NCI-H460 (cell line): ENCODE measurements around the gene CDX2. TPM values are rescaled to one million over a fixed set of nuclear protein-coding genes. Genes with fewer than 3 reads are reported as not detected.
"Not testable (repeated sequence)": the region's sequence is repeated elsewhere in the genome, so short reads cannot be mapped to it uniquely, and the experiment has no call there.

Source experiments
- DNase-seq: peaks from one replicate; pipeline ENCODE4 v3.0.0-alpha.2; 2016; ENCODE audit warnings: low read depth; ENCODE audit errors: extremely low read depth
- total RNA-seq: library from RNA; depleted of rRNA; stranded (reverse); fragments of >200 nt; shearing (Covaris generic); gene quantifications from 2 replicates; pipeline ENCODE4 v1.2.3, GENCODE V29; 2014

The CDX2 gene
- total RNA-seq, 1 experiment from 2014 or later, result not detected

- no peak for DNase-seq
Measured at GRCh38 chr13:27965740-27966640, 3.1 kb downstream of the CDX2 start.

- DNase-seq, result no peak
Measured at GRCh38 chr13:27965343-27965739, 3.8 kb downstream of the CDX2 start.

DNA sequence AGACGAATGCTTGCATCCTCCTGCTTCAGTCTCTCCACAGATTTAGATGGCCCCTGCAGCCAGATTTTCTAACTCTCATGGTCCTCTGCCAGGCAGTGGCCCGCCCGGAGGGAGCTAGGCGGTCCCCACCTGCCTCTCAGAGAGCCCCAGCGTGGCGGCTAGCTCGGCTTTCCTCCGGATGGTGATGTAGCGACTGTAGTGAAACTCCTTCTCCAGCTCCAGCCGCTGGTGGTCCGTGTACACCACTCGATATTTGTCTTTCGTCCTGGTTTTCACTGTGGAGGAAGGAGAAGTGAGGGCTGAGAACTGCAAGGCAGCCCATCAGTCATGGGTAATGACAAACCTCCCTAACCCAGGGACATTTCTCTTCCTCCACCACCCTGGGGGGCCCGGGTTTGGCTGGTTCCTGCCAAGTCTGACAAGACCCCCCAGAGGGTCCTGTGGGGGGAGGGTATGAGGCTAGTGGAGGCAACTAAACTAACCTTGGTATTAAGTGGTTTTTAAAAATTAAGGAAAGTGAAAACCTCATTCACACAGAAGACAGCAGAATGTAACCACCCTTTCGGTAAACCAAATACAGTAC is 4.3 kb downstream of the CDX2 start:
- DNase-seq, result no peak

GRCh38 chr13:27964206-27964605 is 4.9 kb downstream of the CDX2 start:
- not testable (repeated sequence) for DNase-seq

- no peak for DNase-seq
Measured at GRCh38 chr13:27963491-27963890, 5.6 kb downstream of the CDX2 start.

DNA sequence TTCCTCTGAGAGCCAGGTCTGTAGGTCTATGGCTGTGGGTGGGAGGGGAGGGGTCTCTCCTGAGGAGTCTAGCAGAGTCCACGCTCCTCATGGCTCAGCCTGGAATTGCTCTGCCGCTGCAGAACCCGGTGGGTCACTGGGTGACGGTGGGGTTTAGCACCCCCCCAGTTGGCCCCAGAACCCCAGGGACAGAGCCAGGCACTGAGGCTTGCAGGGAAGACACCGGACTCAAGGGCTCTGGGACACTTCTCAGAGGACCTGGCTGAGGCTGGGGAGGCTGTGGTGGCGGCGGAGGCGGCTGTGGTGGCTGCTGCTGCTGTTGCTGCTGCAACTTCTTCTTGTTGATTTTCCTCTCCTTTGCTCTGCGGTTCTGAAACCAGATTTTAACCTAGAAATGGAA is 6.1 kb downstream of the CDX2 start:
- DNase-seq, result no peak

DNA sequence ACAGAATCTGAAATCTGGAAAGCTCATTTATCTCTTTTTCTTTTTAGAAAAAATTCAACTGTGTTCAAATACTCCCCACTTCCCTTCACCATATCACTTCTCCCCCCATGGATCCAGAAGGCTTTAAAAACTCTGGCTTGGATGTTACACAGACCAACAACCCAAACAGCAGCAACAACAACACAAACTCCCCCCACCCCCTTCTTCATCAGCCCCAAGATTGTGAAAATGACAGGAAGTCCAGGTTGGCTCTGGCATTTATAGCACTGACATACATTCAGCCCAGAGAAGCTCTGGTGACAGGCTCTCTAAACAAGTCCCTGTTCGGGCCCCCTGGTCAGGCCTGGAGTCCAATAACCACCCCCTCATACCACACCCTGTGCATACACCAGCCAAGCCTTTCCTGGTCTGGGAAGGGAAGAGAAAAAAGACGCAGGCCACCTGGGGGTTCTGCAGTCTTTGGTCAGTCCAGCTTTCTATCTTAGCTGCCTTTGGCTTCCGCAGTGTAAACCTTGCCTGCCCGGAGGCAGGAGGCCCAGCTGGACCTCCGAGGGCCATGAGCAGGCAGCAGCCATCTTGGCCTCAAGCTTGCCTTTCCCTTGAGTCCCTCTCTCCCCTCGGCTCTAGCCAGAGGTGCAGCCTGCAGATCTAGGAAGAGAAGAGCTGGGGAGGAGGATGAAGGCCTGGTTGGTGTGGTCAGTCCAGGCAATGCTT is 6.8 kb downstream of the CDX2 start:
- DNase-seq, result no peak

DNA sequence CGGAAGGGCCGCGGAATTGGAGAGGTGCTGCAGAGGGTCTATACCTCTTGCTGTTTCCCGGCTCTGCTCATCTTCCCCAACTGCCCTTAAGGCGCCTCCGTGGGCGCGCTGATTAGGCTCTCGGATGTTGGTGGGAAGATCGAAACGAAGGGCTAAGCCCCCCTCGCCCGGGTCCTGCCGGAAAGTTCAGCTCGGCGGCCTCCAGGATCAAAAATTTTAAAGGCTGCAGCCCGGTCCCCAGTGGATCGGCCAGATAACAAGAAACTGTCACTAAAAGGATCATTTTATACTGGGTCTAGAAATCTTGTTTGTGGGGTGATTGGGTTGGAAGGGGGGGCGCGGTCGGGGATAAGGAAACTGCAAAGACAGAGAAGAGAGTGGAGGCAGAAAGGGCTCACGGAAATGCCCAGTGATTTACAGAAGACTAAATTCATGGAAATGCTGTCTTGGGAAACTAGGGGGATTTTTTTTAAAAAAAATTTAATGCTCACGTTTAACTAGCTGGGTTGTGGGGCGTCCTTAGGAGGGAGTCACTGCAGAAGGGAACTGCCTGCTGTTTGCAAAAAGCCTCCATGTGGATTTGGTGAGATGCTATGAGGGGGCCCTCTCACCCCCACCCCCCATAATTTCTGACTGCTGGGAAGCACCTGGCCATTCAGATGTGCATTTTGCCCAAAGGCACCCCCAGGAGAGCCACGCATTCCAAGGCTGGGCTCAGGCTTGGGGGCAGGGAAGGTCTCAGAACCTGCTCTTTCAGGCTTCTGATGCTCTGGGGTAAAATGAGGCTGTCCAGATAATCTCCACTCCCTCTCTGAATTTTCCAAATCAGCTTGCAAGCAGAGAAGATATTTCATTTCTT is 7.7 kb downstream of the CDX2 start:
- DNase-seq, result no peak

DNA sequence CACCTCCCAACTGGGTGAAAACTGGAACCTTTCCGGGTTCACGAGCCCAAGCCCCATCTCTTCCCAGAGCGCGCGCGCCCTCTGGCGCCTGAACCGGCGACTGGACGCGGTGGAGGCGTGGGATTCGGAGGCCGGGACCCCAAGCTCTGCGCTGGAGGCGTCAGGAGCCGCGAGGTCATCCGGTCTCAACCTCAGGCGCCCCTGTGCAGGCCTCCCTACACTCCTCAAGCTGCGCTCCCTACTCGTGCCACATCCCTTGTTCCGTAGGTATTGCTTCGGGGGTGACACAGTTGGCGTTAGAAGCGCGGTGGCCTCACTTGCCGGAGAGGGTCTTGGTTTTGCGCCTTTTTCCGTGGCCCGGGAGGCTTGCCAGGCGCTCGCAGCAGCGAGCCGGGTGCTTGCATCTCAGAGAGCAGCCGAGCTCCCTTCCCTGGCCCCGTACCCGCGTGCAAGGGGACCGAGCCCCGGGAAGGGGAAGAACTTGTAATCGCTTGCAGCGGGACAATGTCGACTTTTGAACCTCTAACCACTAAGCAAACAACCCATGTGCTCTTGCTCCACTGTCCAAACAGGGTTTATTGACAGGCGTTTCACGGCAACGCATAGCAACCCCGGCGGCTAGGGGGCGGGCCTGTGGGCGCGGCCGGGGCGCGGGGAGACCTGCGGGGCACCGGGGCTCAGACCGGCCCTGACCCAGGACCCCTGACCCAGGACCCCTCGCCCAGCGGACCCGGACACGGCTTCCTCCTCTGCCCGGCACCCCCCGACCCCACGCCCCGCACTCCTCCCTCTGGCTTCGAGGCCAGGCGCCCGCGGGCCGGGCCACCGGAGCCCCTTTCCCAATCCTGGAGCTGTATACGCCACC is 8.5 kb downstream of the CDX2 start:
- peak; percentile 53 for DNase-seq

- DNase-seq, result no peak
Measured at GRCh38 chr13:27959976-27960361, 9.1 kb downstream of the CDX2 start.

- DNase-seq, result no peak
Measured at GRCh38 chr13:27956576-27957300, 12.4 kb downstream of the CDX2 start.

DNA sequence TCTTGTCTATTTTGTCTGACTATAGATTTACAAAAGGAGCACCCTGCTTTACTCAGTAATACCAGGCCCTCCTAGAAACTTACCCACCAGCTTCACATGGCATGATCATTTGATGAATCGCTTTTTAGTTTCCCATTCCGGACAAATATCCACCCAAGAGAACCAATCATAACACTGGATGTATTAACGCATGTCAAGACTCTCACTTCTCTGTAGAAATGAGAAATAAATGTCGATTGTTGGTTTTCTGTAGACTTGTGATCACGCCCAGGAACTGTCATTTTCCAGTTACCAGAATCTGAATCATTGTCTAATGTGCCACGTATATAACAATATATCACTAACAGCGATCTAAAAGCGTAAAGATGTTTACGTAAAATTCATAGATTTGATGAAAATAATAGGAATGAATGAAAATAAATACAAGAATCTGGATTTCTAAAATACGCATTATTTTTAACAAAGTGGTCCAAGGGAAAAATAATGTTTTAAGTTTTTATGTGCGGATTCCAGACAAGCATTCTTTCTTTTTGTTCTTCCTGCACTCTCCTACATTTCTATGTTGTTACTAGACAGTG is 14.0 kb downstream of the CDX2 start:
- DNase-seq, result no peak

DNA sequence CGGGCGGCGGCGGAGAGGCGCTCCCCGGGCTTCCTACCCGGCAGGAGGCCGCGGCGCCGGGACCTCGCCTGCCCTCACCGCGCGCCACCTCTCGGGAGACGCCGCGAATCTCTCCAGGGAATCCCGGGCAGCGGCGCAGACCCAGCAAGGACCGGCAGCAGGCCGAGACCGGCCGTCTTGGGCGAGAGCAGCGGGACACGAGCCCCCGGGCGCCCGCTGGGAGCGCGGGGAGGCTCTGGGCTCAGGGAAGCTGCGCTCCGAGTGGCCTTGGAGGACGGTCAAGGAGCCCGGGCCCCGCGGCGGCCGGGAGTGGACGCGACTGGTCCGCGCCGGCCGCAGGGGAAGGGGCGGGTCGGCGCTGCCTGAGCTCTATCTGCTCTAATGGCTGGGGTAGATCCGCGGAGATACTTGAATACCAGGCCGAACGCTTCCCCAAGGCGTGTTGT is 14.7 kb downstream of the CDX2 start:
- DNase-seq, result no peak

- peak; percentile 62 for DNase-seq
Measured at GRCh38 chr13:27953676-27954405, 15.3 kb downstream of the CDX2 start.

DNA sequence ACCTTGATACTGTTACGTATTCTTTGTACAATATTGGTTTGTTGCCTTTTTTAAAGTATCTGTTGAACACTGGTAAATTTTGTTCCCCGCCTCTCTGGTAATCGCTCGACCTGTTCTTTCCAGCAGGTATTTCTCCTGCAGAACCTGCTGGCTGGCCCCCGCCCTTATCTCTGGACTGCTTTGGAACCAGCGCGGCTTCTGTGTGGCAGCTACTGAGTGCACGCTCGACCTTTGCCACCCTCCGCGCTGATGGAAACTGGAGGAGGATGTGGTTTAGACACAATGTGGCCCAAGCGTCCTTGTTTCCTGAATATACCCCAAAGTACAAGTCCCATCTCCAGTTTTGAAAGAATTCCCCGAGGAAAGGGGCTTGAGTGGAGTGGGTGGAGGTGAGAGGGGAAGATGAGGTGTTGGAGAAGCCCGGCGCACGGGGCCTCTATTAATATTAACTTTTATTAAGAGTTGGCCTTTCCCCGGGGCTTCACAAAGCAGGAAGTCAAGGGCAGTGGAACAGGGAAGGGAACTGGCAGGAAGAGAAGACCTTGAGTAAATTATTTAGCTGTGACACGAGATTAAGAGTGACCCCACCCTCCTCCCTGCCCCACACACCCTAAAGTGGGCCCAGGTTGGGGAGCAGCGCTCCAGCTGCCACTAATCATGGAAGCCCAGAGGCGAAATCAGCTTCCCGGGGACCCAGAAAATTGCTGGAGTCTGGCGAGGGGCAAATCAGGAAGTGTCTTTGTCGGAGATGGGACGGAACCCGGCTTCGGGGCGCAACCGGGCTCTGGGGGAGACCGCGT is 16.0 kb downstream of the CDX2 start:
- DNase-seq, result no peak

DNA sequence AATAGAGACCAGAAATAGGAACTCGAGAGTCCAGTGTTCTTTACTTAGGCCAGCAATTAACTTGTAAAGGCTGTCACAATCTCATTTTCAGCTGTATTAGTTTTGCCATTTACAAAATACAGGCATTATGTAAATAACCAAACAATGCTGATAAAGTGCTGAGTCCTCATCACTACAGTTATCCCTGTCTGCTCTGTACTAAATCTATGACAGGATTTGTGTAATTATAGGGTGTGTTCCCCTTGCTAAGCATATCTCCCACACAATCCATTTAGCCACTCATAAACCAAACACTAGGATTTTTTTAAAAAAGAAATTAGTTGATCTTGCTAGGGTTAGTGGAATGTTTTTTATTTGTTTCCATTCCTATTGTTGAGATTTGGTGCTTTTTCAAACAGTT is 26.1 kb downstream of the CDX2 start:
- DNase-seq, result no peak
